ENCODE results near the gene KLHDC7A.

KLHDC7A gene

GRCh38 chr1:18473195-18473815 lies 7.4 kb upstream of the KLHDC7A start:
- DNase-seq = no peak

- DNase-seq = no peak
These were observed 6.1 kb upstream of the KLHDC7A start for GRCh38 chr1:18474559-18475175.

GRCh38 chr1:18475234-18475905 lies 5.4 kb upstream of the KLHDC7A start:
- no peak for DNase-seq

- DNase-seq = peak; percentile 1 to 3
These were observed 1.3 kb upstream of the KLHDC7A start for GRCh38 chr1:18479454-18479853.

GRCh38 chr1:18481190-18481920 lies 625 bp downstream of the KLHDC7A start:
- no peak for DNase-seq

- DNase-seq = no peak
These were observed 1.4 kb downstream of the KLHDC7A start for GRCh38 chr1:18481921-18482701.

- no peak for DNase-seq
These were observed 2.1 kb downstream of the KLHDC7A start for GRCh38 chr1:18482721-18483425.

GRCh38 chr1:18484276-18484675 lies 3.5 kb downstream of the KLHDC7A start:
- no peak for DNase-seq

- DNase-seq = no peak
These were observed 4.0 kb downstream of the KLHDC7A start for GRCh38 chr1:18484721-18485120.

GRCh38 chr1:18485227-18485626 lies 4.5 kb downstream of the KLHDC7A start:
- no peak for DNase-seq

GRCh38 chr1:18486195-18486594 lies 5.5 kb downstream of the KLHDC7A start:
- no peak for DNase-seq

- no peak for DNase-seq
These were observed 8.8 kb downstream of the KLHDC7A start for GRCh38 chr1:18489417-18490143.

GRCh38 chr1:18491168-18491567 lies 10.4 kb downstream of the KLHDC7A start:
- no peak for DNase-seq

- no peak for DNase-seq
These were observed 13.6 kb downstream of the KLHDC7A start for GRCh38 chr1:18494304-18494703.

GRCh38 chr1:18495635-18496034 lies 14.9 kb downstream of the KLHDC7A start:
- no peak for DNase-seq

GRCh38 chr1:18496056-18496455 lies 15.3 kb downstream of the KLHDC7A start:
- no peak for DNase-seq

- no peak for DNase-seq
These were observed 15.9 kb downstream of the KLHDC7A start for GRCh38 chr1:18496497-18497235.

- no peak for DNase-seq
These were observed 21.1 kb downstream of the KLHDC7A start for GRCh38 chr1:18501833-18502232.

GRCh38 chr1:18504609-18505008 lies 23.9 kb downstream of the KLHDC7A start:
- no peak for DNase-seq

GRCh38 chr1:18505666-18506065 lies 24.9 kb downstream of the KLHDC7A start:
- no peak for DNase-seq

GRCh38 chr1:18508084-18508483 lies 27.4 kb downstream of the KLHDC7A start:
- DNase-seq = no peak

All from inflammatory macrophage treated with lipopolysaccharide for 1 hour (primary cell).